ENCODE measurements around the gene CLDN24. TPM values are rescaled to one million over a fixed set of nuclear protein-coding genes. Genes with fewer than 3 reads are reported as not detected.
A peak's percentile ranks its signal among the peaks of the same experiment; 100 is the strongest.

The CLDN24 gene
- total and polyA plus RNA-seq, 2 donors (not counting 1 experiment from before 2014, with no cell fraction given) = not detected

- Histone ChIP-seq H3K36me3 (ENCODE audit: control insufficient read depth, insufficient read depth, low read length) (no peaks in the 10 kb centered on the region), H4K20me1 (ENCODE audit: control insufficient read depth, extremely low read depth, insufficient read depth, low read length) (no peaks in the 10 kb centered on the region), H3K27ac (ENCODE audit: insufficient read depth, low read length) (no peak overlapping the region), H3K4me2 (ENCODE audit: extremely low read depth, insufficient read depth, low read length) (no peak overlapping the region), H3K9me3 (ENCODE audit: control insufficient read depth, insufficient read depth, low read depth, low read length) (no peaks in the 10 kb centered on the region), H3K79me2 (ENCODE audit: control insufficient read depth, insufficient read depth, low read length) (no peaks in the 10 kb centered on the region), H3K9ac (ENCODE audit: insufficient read depth, low read length) (no peak overlapping the region), H2AFZ (ENCODE audit: low read length) (no peak overlapping the region), H3K27me3 (ENCODE audit: control insufficient read depth, insufficient read depth, low read length) (no peaks in the 10 kb centered on the region), H3K4me1 (ENCODE audit: control insufficient read depth, extremely low read depth, insufficient read depth, low read length) (peaks cover 16% of the 10 kb centered on the region), H3K4me3 (replicated peaks in 1 of 4; ENCODE audit: control extremely low read depth in 1 of 4, insufficient read depth in 1 of 4, low read depth in 3 of 4, low read length in 4 of 4) (no peak overlapping the region)
- peak; percentile 37 to 44 for DNase-seq (ENCODE audit: low read depth in 2 of 2)
- TF ChIP-seq CTCF (conservative IDR thresholded peaks at IDR 0.05 in 1 of 2, IDR thresholded peaks at IDR 0.05 in 1 of 2; ENCODE audit: low read depth in 1 of 2, low read length in 2 of 2) (no peak), EZH2 (IDR thresholded peaks at IDR 0.05; ENCODE audit: low read length, missing control alignments) (no peak)
These were observed 25.3 kb upstream of the CLDN24 start for GRCh38 chr4:183347566-183347965.

GRCh38 chr4:183347146-183347545 lies 24.9 kb upstream of the CLDN24 start:
- DNase-seq (ENCODE audit: low read depth in 2 of 2) = no peak
- no peaks in the 10 kb centered on the region for H3K27me3 ChIP-seq (ENCODE audit: control insufficient read depth, insufficient read depth, low read length)
- no peaks in the 10 kb centered on the region for H3K9me3 ChIP-seq (ENCODE audit: control insufficient read depth, insufficient read depth, low read depth, low read length)
- no peak for TF ChIP-seq CTCF (conservative IDR thresholded peaks at IDR 0.05 in 1 of 2, IDR thresholded peaks at IDR 0.05 in 1 of 2; ENCODE audit: low read depth in 1 of 2, low read length in 2 of 2)
- no peak for TF ChIP-seq EZH2 (IDR thresholded peaks at IDR 0.05; ENCODE audit: low read length, missing control alignments)
- no peak overlapping the region for H2AFZ ChIP-seq (ENCODE audit: low read length)
- no peak overlapping the region for H3K4me2 ChIP-seq (ENCODE audit: extremely low read depth, insufficient read depth, low read length)
- H3K27ac ChIP-seq (ENCODE audit: insufficient read depth, low read length) = no peak overlapping the region
- no peaks in the 10 kb centered on the region for H3K36me3 ChIP-seq (ENCODE audit: control insufficient read depth, insufficient read depth, low read length)
- H4K20me1 ChIP-seq (ENCODE audit: control insufficient read depth, extremely low read depth, insufficient read depth, low read length) = no peaks in the 10 kb centered on the region
- peaks cover 16% of the 10 kb centered on the region for H3K4me1 ChIP-seq (ENCODE audit: control insufficient read depth, extremely low read depth, insufficient read depth, low read length)
- H3K4me3 ChIP-seq (replicated peaks in 1 of 4; ENCODE audit: control extremely low read depth in 1 of 4, insufficient read depth in 1 of 4, low read depth in 3 of 4, low read length in 4 of 4) = no peak overlapping the region
- no peaks in the 10 kb centered on the region for H3K79me2 ChIP-seq (ENCODE audit: control insufficient read depth, insufficient read depth, low read length)
- no peak overlapping the region for H3K9ac ChIP-seq (ENCODE audit: insufficient read depth, low read length)

- no peak overlapping the region for H2AFZ ChIP-seq (ENCODE audit: low read length)
- no peaks in the 10 kb centered on the region for H4K20me1 ChIP-seq (ENCODE audit: control insufficient read depth, extremely low read depth, insufficient read depth, low read length)
- H3K4me3 ChIP-seq (replicated peaks in 1 of 4; ENCODE audit: control extremely low read depth in 1 of 4, insufficient read depth in 1 of 4, low read depth in 3 of 4, low read length in 4 of 4) = no peak overlapping the region
- H3K9me3 ChIP-seq (ENCODE audit: control insufficient read depth, insufficient read depth, low read depth, low read length) = no peaks in the 10 kb centered on the region
- no peaks in the 10 kb centered on the region for H3K79me2 ChIP-seq (ENCODE audit: control insufficient read depth, insufficient read depth, low read length)
- no peak overlapping the region for H3K9ac ChIP-seq (ENCODE audit: insufficient read depth, low read length)
- H3K4me1 ChIP-seq (ENCODE audit: control insufficient read depth, extremely low read depth, insufficient read depth, low read length) = peaks cover 12% of the 10 kb centered on the region
- H3K27ac ChIP-seq (ENCODE audit: insufficient read depth, low read length) = no peak overlapping the region
- no peak for DNase-seq (ENCODE audit: low read depth in 2 of 2)
- no peak overlapping the region for H3K4me2 ChIP-seq (ENCODE audit: extremely low read depth, insufficient read depth, low read length)
- no peaks in the 10 kb centered on the region for H3K27me3 ChIP-seq (ENCODE audit: control insufficient read depth, insufficient read depth, low read length)
- no peaks in the 10 kb centered on the region for H3K36me3 ChIP-seq (ENCODE audit: control insufficient read depth, insufficient read depth, low read length)
- TF ChIP-seq EZH2 (IDR thresholded peaks at IDR 0.05; ENCODE audit: low read length, missing control alignments) (no peak), CTCF (conservative IDR thresholded peaks at IDR 0.05 in 1 of 2, IDR thresholded peaks at IDR 0.05 in 1 of 2; ENCODE audit: low read depth in 1 of 2, low read length in 2 of 2) (no peak)
These were observed 23.0 kb upstream of the CLDN24 start for GRCh38 chr4:183345261-183345660.
